ENCODE results near the gene DGKD.

The DGKD gene

GRCh38 chr2:233428438-233428837 is 74.1 kb downstream of the DGKD start:
- TF ChIP-seq CTCF (IDR thresholded peaks at IDR 0.05; ENCODE audit: borderline replicate concordance, insufficient read depth, low read depth, low read length): no peak
- H3K4me3 ChIP-seq (ENCODE audit: low read depth, low read length): no peak overlapping the region

- H3K4me3 ChIP-seq (ENCODE audit: low read depth, low read length): no peak overlapping the region
- TF ChIP-seq CTCF (IDR thresholded peaks at IDR 0.05; ENCODE audit: borderline replicate concordance, insufficient read depth, low read depth, low read length): no peak
Observed at GRCh38 chr2:233429175-233429897, 75.0 kb downstream of the DGKD start.

DNA sequence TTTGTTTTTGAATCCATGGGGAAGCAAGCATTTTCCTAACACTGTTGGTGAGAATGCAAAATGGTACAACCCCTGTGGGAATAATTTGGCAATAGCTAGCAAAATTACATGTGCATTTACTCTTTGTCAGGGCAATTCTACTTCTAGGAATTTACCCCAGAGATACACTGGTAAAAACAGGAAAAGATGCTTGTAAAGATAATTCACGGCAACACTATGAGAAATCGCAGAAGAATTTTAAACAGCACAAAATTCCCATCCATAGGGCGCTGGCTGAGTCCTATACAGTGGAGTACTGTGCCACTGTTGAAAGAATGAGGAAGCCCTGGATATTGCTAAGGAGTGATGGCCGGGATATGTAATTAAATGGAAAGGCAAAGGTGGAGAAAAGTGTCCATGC is 75.8 kb downstream of the DGKD start:
- H3K4me3 ChIP-seq (ENCODE audit: low read depth, low read length): no peak overlapping the region

GRCh38 chr2:233430651-233431050 is 76.4 kb downstream of the DGKD start:
- H3K4me3 ChIP-seq (ENCODE audit: low read depth, low read length): no peak overlapping the region
- TF ChIP-seq CTCF (IDR thresholded peaks at IDR 0.05; ENCODE audit: borderline replicate concordance, insufficient read depth, low read depth, low read length): no peak

More for the DNA sequence above, 75.8 kb downstream of the DGKD start:
- no peak for TF ChIP-seq CTCF (IDR thresholded peaks at IDR 0.05; ENCODE audit: borderline replicate concordance, insufficient read depth, low read depth, low read length)

DNA sequence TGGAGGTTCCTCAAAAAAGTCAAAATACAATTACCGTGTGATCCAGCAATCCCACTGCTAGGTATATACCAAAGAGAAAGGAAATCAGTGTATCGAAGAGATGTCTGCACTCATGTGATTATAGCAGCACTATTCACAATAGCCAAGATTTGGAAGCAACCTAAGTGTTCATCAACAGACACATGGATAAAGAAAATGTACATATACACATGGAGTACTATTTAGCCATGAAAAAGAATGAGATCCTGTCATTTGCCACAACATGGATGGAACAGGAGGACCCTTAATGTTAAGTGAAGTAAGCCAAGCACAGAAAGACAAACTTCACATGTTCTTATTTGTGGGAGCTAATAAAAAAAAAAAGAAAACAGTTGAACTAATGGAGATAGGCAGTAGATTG is 78.7 kb downstream of the DGKD start:
- no peak overlapping the region for H3K4me3 ChIP-seq (ENCODE audit: low read depth, low read length)
- TF ChIP-seq CTCF (IDR thresholded peaks at IDR 0.05; ENCODE audit: borderline replicate concordance, insufficient read depth, low read depth, low read length): no peak

DNA sequence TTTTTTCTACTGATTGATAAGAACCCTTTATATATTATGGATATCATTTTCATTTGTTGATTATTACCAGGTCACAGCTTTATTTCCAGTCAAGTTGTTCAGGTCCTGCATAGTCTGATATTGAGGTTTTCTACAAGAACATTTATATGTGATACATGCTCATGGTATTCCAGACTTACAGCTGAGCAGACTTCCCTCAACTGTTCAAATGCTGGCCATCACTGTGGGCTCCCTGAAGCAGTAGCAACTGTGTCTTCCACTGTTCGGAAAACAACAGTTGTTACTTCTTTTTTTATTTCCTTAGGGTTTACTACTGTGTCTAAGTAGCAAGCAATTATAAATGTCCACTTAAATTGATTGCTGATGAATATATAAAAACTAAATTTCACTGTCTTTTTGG is 79.5 kb downstream of the DGKD start:
- no peak for TF ChIP-seq CTCF (IDR thresholded peaks at IDR 0.05; ENCODE audit: borderline replicate concordance, insufficient read depth, low read depth, low read length)
- no peak overlapping the region for H3K4me3 ChIP-seq (ENCODE audit: low read depth, low read length)

GRCh38 chr2:233434666-233435330 is 80.5 kb downstream of the DGKD start:
- TF ChIP-seq CTCF (IDR thresholded peaks at IDR 0.05; ENCODE audit: borderline replicate concordance, insufficient read depth, low read depth, low read length): no peak
- no peak overlapping the region for H3K4me3 ChIP-seq (ENCODE audit: low read depth, low read length)
